ENCODE measurements around the gene MXD3. TPM values are rescaled to one million over a fixed set of nuclear protein-coding genes. Genes with fewer than 3 reads are reported as not detected.

MXD3 gene
- total RNA-seq, 1 donor from 2014 or later: 12.8 TPM

DNA sequence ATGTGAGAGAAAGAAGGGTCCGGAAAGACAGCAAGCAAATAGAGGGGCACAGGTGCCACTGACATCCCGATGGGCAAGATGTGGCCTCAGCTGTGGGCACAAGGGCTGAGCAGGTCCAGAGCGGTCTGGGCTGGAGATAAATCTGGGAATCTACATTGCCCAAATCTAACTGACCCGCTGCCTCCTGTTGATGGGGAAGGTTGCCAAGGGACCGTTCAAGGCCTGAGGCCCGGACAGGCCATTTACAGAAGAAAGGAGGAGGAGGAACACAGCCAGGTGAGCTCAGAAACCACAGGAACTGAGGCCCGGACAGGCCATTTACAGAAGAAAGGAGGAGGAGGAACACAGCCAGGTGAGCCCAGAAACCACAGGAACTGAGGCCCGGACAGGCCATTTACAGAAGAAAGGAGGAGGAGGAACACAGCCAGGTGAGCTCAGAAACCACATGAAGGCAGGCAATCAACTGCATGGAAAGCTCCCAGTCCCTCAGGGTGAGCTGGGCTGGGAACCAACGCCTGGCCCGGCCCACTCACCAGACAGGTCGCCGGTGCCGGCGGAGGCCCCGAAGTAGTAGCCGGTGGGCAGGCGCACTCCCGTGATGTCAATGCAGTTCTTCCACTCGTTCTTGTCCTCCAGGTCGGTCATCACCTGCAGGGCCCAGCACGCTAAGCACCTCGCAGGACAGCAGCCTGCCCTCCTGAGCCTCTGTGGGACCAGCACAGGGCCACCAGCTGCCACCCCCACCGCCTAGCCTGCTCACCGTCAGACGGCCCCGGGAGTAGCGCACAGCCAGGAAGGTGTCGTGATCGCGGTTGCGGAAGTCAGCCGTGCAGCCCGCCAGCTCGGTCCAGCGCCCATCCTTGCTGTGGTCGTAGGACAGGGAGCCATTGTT is 25.2 kb upstream of the MXD3 start:
- Mint-ChIP-seq H3K36me3 (ENCODE audit: low read depth) (peaks cover 63% of the 10 kb centered on the region), H3K27me3 (ENCODE audit: low read depth) (no peaks in the 10 kb centered on the region), H3K9me3 (peaks cover 5% of the 10 kb centered on the region), H3K27ac (no peak overlapping the region), H3K4me1 (ENCODE audit: low read depth) (peaks cover 13% of the 10 kb centered on the region), H3K4me3 (ENCODE audit: low read depth) (no peak overlapping the region)
- DNase-seq (ENCODE audit: low spot score): no peak
- intact Hi-C loops (cut with micrococcal nuclease): no loop called here

- no peak overlapping the region for H3K27ac Mint-ChIP-seq
- H3K36me3 Mint-ChIP-seq (ENCODE audit: low read depth): peaks cover 62% of the 10 kb centered on the region
- H3K4me1 Mint-ChIP-seq (ENCODE audit: low read depth): peaks cover 7% of the 10 kb centered on the region
- no peaks in the 10 kb centered on the region for H3K27me3 Mint-ChIP-seq (ENCODE audit: low read depth)
- DNase-seq (ENCODE audit: low spot score): no peak
- intact Hi-C loops (cut with micrococcal nuclease): no loop called here
- no peak overlapping the region for H3K4me3 Mint-ChIP-seq (ENCODE audit: low read depth)
- peaks cover 5% of the 10 kb centered on the region for H3K9me3 Mint-ChIP-seq
These were observed 24.4 kb upstream of the MXD3 start for GRCh38 chr5:177336112-177336511.

DNA sequence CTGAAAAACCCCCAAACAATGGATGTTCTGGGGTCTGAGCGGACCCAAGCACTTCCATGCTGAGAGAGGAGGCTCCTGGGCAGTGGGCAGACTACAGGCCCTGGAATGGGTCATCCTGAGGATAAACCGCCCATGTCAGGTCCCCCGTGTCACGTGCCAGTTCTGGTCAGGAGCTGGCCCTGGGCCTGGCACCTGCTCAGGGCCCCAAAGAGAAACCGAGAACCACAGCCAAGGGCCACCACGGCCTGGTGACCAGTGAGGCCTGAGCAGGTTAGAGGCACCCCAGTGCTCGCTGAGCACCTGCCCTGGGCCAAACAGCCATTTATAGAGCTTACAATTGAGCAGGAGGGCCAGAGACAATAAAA is 24.0 kb upstream of the MXD3 start:
- Mint-ChIP-seq H3K27me3 (ENCODE audit: low read depth) (no peaks in the 10 kb centered on the region), H3K27ac (no peak overlapping the region), H3K9me3 (peaks cover 5% of the 10 kb centered on the region), H3K4me1 (ENCODE audit: low read depth) (peaks cover 7% of the 10 kb centered on the region), H3K36me3 (ENCODE audit: low read depth) (peaks cover 66% of the 10 kb centered on the region), H3K4me3 (ENCODE audit: low read depth) (no peak overlapping the region)
- no peak for DNase-seq (ENCODE audit: low spot score)
- intact Hi-C loops (cut with micrococcal nuclease): no loop called here

DNA sequence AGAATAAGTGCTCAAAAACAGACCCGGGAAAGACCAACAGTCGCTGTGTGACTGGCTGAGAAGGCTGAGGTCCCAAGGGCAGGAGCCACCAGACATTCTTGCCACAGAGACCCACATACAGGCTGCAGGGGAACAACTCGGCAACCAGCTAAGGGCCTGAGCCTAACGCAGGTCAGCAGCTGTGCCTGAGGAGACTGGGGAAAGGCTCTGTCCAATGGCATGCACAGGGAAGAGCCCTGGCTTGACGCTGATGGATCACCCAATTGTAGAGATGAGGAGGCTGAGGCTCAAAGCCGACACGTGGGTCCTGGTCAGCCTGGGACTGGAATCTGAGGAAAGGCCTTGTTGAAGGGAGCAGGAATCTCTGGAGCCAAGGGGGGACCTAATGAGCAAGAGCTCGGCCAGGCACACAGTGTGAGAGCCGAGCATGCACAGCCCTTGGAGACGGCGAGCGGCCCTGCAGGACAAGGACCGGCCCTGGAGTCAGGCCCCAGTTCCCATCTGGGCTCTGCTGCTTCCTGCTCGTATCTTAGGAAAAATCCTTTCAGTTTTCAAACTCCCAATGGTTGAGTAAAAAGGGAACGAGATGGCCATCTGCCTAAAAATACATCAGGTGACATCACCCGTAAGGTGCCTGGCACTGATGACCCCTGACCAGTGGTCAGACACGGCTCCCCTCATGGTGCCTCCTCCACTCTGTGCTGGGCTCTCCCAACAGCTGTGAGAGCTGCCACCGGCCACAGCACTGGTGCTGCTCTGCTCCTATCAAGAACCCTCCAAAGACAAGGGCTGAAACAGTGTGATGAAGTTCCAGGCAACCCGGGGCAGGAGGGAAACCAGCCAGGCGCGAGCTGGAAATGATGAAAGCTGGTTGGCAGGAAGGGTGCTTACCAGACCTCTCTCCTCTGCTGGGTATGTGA is 23.3 kb upstream of the MXD3 start:
- Mint-ChIP-seq H3K9me3 (peaks cover 4% of the 10 kb centered on the region), H3K36me3 (ENCODE audit: low read depth) (peaks cover 68% of the 10 kb centered on the region), H3K4me1 (ENCODE audit: low read depth) (peaks cover 7% of the 10 kb centered on the region), H3K4me3 (ENCODE audit: low read depth) (no peak overlapping the region), H3K27me3 (ENCODE audit: low read depth) (no peaks in the 10 kb centered on the region), H3K27ac (no peak overlapping the region)
- intact Hi-C loops (cut with micrococcal nuclease): no loop called here
- no peak for DNase-seq (ENCODE audit: low spot score)

DNA sequence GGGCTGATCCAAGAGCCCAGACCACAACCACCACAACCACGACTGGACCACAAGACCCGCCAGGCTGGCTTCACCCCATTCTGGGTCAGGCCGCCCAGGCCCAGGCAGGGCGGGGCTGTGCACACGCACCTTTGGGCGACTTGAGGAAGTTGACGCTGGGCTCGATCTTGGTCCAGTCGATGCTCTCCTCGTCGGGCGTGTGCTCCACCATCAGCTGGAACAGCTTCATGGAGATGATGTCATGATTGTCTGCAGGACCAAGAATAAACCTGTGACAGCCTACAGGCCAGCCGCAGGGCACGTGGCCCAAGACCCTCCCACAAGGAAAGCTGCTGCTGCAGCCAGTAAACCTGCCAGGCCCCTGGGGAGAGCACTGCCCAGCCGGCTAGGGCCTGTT is 22.5 kb upstream of the MXD3 start:
- Mint-ChIP-seq H3K27me3 (ENCODE audit: low read depth) (no peaks in the 10 kb centered on the region), H3K27ac (no peak overlapping the region), H3K4me1 (ENCODE audit: low read depth) (no peaks in the 10 kb centered on the region), H3K36me3 (ENCODE audit: low read depth) (peaks cover 61% of the 10 kb centered on the region), H3K4me3 (ENCODE audit: low read depth) (no peak overlapping the region), H3K9me3 (no peaks in the 10 kb centered on the region)
- intact Hi-C loops (cut with micrococcal nuclease): no loop called here
- no peak for DNase-seq (ENCODE audit: low spot score)

DNA sequence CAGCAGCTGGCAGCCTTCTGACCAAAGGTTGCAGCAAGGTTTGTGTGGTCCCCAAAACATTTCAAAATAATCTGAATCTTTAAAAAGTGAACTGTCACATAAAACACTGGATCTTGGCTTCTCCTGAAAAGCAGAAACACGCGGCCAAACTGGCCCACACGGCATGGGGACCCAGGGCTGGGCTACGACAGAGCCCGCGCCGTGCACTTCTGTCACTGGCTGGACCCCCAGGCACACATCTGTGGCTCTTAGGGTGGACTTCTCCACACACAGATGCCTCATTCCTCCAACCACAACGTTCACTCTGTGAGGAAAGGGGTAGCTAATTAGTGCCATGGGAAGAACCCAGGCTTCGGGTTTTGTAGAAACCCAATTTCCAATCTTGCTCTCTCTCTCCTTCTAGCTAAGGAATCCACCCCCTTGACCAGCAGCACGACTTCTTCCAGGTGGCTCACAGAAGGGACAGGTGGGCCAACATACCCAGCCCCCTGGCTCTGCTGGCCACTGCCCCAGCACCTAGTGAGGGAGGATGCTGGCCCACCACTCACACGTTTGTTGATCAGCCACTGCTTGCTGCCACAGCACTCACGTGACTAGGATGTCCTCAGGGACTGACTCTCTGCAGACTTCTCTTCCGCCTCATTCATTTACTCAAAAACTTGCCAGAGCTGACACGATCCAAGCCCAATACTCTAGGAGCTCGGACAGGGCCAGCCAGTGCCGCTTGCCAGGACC is 21.9 kb upstream of the MXD3 start:
- no peak for DNase-seq (ENCODE audit: low spot score)
- Mint-ChIP-seq H3K9me3 (no peaks in the 10 kb centered on the region), H3K4me1 (ENCODE audit: low read depth) (no peaks in the 10 kb centered on the region), H3K27ac (no peak overlapping the region), H3K4me3 (ENCODE audit: low read depth) (no peak overlapping the region), H3K36me3 (ENCODE audit: low read depth) (peaks cover 63% of the 10 kb centered on the region), H3K27me3 (ENCODE audit: low read depth) (no peaks in the 10 kb centered on the region)
- intact Hi-C loops (cut with micrococcal nuclease): no loop called here

DNA sequence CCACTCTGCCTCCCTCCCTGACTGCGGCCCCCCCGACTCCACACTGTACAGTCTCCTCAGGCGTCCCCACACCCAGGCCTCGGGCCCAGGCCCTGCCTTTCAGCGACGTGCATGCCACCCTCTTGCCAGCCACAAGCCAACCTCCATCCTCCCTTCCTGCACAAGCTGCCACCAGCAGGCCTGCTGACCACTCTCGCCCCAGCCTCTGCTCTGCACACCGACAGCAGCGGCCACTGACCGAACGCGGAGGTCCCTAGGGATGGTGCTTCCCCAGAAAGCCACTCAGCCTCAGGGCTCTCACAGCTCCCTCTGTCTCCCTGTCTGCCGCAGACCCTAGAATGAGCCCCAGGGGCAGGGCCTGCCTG is 21.2 kb upstream of the MXD3 start:
- Mint-ChIP-seq H3K27me3 (ENCODE audit: low read depth) (no peaks in the 10 kb centered on the region), H3K4me1 (ENCODE audit: low read depth) (peaks cover 2% of the 10 kb centered on the region), H3K9me3 (no peaks in the 10 kb centered on the region), H3K4me3 (ENCODE audit: low read depth) (no peak overlapping the region), H3K36me3 (ENCODE audit: low read depth) (peaks cover 64% of the 10 kb centered on the region), H3K27ac (no peak overlapping the region)
- DNase-seq (ENCODE audit: low spot score): no peak
- intact Hi-C loops (cut with micrococcal nuclease): no loop called here

DNA sequence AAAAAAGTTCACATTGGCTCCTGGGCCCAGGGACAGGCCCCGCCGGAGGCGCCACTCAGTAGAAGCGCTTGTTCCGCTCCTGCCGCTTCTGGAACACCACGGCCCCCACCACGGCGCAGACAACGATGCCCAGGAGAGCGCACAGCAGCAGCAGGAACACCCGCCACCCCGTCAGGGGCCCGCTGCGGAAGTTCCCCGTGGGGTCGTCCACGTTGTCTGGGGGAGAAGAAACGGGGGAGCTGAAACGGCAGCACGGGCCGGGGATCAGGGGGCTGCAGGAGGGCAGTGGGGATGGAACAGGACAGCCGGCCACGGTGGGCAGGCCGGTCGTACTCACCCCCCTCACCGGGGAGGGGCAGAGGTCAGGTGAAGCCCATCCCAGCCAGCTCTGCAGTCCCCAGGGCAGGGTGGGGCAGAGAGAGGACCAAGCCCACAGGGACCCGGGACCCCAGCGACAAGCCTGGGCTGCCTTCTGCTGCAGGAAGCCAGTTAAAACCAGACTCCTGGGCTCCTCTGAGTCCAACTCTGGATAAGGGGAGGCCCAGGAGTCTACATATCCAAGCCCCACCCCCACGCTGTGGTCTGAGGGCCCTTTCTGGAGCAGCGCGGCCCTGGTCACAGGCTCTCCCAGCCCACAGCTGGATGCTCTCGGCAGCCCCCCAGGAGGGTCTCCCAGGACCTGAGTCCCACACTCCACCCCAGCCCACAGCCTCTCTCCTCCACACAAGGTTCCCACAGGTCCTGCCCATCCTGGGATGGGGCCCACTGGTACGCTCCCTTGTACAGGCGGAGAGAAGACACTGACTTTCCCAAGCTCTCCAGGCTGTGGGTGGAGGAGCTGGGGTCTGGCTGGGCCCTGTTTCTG is 20.6 kb upstream of the MXD3 start:
- H3K36me3 Mint-ChIP-seq (ENCODE audit: low read depth): peaks cover 63% of the 10 kb centered on the region
- no peak overlapping the region for H3K27ac Mint-ChIP-seq
- no peaks in the 10 kb centered on the region for H3K27me3 Mint-ChIP-seq (ENCODE audit: low read depth)
- no peak overlapping the region for H3K4me3 Mint-ChIP-seq (ENCODE audit: low read depth)
- H3K4me1 Mint-ChIP-seq (ENCODE audit: low read depth): peaks cover 5% of the 10 kb centered on the region
- no peaks in the 10 kb centered on the region for H3K9me3 Mint-ChIP-seq
- intact Hi-C loops (cut with micrococcal nuclease): no loop called here
- no peak for DNase-seq (ENCODE audit: low spot score)

DNA sequence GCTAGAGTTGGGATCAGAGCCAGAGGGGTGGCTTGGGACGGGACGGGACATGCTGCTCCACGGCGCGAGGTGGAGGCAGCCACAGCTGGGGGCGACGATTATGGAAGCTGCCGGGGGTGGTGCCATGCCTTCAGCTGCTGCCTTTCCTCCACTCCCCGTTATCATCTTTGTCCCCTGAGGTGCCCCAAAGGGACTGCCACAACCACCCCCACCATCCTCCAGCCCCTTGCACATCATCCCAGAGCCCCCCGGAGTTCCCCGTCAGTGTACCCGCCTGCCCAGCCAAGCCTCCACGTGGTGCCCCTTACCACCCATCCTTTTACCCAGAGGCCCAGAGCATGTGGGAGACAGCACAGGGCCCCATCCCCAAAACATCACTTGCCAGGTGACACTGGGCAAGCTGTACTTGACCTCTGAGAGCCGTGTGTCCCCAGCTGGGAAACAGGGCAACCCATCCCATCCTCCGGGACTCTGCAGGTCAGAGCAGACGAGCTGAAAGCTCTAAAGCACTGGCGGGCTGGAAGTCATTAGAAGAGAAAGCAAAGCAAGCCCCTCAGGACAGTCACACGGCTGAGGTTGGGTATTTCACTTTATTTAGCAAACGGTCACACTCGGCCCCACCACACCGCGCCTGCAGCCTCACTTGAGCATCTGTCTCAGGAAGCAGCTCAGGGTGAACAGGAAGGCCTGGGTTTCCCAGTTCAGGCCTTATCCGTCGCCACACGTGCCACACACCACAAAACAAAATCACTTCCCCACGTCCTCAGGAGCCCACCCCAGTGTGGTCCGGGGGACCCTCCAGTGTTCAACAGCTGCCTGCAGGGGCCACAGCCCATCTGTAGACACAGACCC is 19.5 kb upstream of the MXD3 start:
- Mint-ChIP-seq H3K36me3 (ENCODE audit: low read depth) (peaks cover 59% of the 10 kb centered on the region), H3K27ac (no peak overlapping the region), H3K9me3 (no peaks in the 10 kb centered on the region), H3K27me3 (ENCODE audit: low read depth) (no peaks in the 10 kb centered on the region), H3K4me3 (ENCODE audit: low read depth) (no peak overlapping the region), H3K4me1 (ENCODE audit: low read depth) (peaks cover 5% of the 10 kb centered on the region)
- intact Hi-C loops (cut with micrococcal nuclease): no loop called here
- DNase-seq (ENCODE audit: low spot score): no peak

GRCh38 chr5:177329883-177330282 is 18.2 kb upstream of the MXD3 start:
- no peak for DNase-seq (ENCODE audit: low spot score)
- Mint-ChIP-seq H3K4me3 (ENCODE audit: low read depth) (no peak overlapping the region), H3K9me3 (no peaks in the 10 kb centered on the region), H3K4me1 (ENCODE audit: low read depth) (peaks cover 9% of the 10 kb centered on the region), H3K36me3 (ENCODE audit: low read depth) (peaks cover 45% of the 10 kb centered on the region), H3K27ac (no peak overlapping the region), H3K27me3 (ENCODE audit: low read depth) (no peaks in the 10 kb centered on the region)
- intact Hi-C loops (cut with micrococcal nuclease): no loop called here

- intact Hi-C loops (cut with micrococcal nuclease): no loop called here
- no peak for DNase-seq (ENCODE audit: low spot score)
- peaks cover 13% of the 10 kb centered on the region for H3K4me1 Mint-ChIP-seq (ENCODE audit: low read depth)
- H3K27ac Mint-ChIP-seq: no peak overlapping the region
- H3K9me3 Mint-ChIP-seq: no peaks in the 10 kb centered on the region
- H3K36me3 Mint-ChIP-seq (ENCODE audit: low read depth): peaks cover 38% of the 10 kb centered on the region
- H3K4me3 Mint-ChIP-seq (ENCODE audit: low read depth): no peak overlapping the region
- H3K27me3 Mint-ChIP-seq (ENCODE audit: low read depth): no peaks in the 10 kb centered on the region
These were observed 17.0 kb upstream of the MXD3 start for GRCh38 chr5:177328545-177329231.
